PC-9 (cell line): Measurements from ENCODE around the gene EBPL.

Experiments used
- CTCF ChIP-seq: fragments of 200-600 bp; sonication (generic); conservative IDR thresholded peaks from 2 replicates; pipeline ENCODE4 v1.6.1; 2017; ENCODE audit warnings: mixed run types, antibody characterized with exemption, mild to moderate bottlenecking, moderate library complexity
- EZH2 ChIP-seq: fragments of 200-600 bp; sonication (generic); IDR thresholded peaks from 2 replicates; pipeline ENCODE4 v1.8.0; 2017; ENCODE audit warnings: antibody characterized with exemption, low read depth

GRCh38 chr13:49624229-49624628 is 67.1 kb downstream of the EBPL start:
- TF ChIP-seq CTCF = no peak
- TF ChIP-seq EZH2 = no peak
